ENCODE measurements around the gene DYDC2. TPM values are rescaled to one million over a fixed set of nuclear protein-coding genes. Genes with fewer than 3 reads are reported as not detected.
"Not testable (repeated sequence)": the region's sequence is repeated elsewhere in the genome, so short reads cannot be mapped to it uniquely, and the experiment has no call there.

DYDC2 gene
- total RNA-seq, 1 donor: not detected

- Histone ChIP-seq H2AFZ (ENCODE audit: low read length) (no peak overlapping the region), H3K79me2 (ENCODE audit: insufficient read depth, low read length) (no peaks in the 10 kb centered on the region), H3K4me1 (ENCODE audit: insufficient read depth, low read length) (no peaks in the 10 kb centered on the region), H3K9me3 (ENCODE audit: low read depth, low read length) (no peaks in the 10 kb centered on the region), H3K27me3 (ENCODE audit: insufficient read depth, low read length) (peaks cover 5% of the 10 kb centered on the region), H3K36me3 (ENCODE audit: insufficient read depth, low read length) (no peaks in the 10 kb centered on the region), H3K4me3 (ENCODE audit: insufficient read depth, low read length) (no peak overlapping the region), H3K27ac (ENCODE audit: low read depth, low read length) (no peak overlapping the region), H3K4me2 (ENCODE audit: insufficient read depth, low read length) (no peak overlapping the region), H4K20me1 (ENCODE audit: insufficient read depth, low read length) (no peaks in the 10 kb centered on the region)
- DNase-seq (ENCODE audit: insufficient read length, low spot score, missing footprints): no peak
- TF ChIP-seq CTCF (IDR thresholded peaks at IDR 0.05; ENCODE audit: extremely low read depth, low read depth, low read length): no peak
These were observed 6.3 kb upstream of the DYDC2 start for GRCh38 chr10:80350251-80350650.

GRCh38 chr10:80351220-80351619, 5.4 kb upstream of the DYDC2 start:
- no peak for TF ChIP-seq CTCF (IDR thresholded peaks at IDR 0.05; ENCODE audit: extremely low read depth, low read depth, low read length)
- no peak overlapping the region for H2AFZ ChIP-seq (ENCODE audit: low read length)
- H3K4me1 ChIP-seq (ENCODE audit: insufficient read depth, low read length): no peaks in the 10 kb centered on the region
- H3K27me3 ChIP-seq (ENCODE audit: insufficient read depth, low read length): peaks cover 15% of the 10 kb centered on the region
- H3K4me2 ChIP-seq (ENCODE audit: insufficient read depth, low read length): no peak overlapping the region
- no peak for DNase-seq (ENCODE audit: insufficient read length, low spot score, missing footprints)
- no peak overlapping the region for H3K27ac ChIP-seq (ENCODE audit: low read depth, low read length)
- no peaks in the 10 kb centered on the region for H4K20me1 ChIP-seq (ENCODE audit: insufficient read depth, low read length)
- no peaks in the 10 kb centered on the region for H3K36me3 ChIP-seq (ENCODE audit: insufficient read depth, low read length)
- H3K4me3 ChIP-seq (ENCODE audit: insufficient read depth, low read length): no peak overlapping the region
- H3K9me3 ChIP-seq (ENCODE audit: low read depth, low read length): no peaks in the 10 kb centered on the region
- no peaks in the 10 kb centered on the region for H3K79me2 ChIP-seq (ENCODE audit: insufficient read depth, low read length)

- Histone ChIP-seq H3K4me2 (ENCODE audit: insufficient read depth, low read length) (no peak overlapping the region), H3K9me3 (ENCODE audit: low read depth, low read length) (no peaks in the 10 kb centered on the region), H3K27ac (ENCODE audit: low read depth, low read length) (no peak overlapping the region), H4K20me1 (ENCODE audit: insufficient read depth, low read length) (no peaks in the 10 kb centered on the region), H2AFZ (ENCODE audit: low read length) (no peak overlapping the region), H3K36me3 (ENCODE audit: insufficient read depth, low read length) (no peaks in the 10 kb centered on the region), H3K27me3 (ENCODE audit: insufficient read depth, low read length) (peaks cover 24% of the 10 kb centered on the region), H3K4me3 (ENCODE audit: insufficient read depth, low read length) (no peak overlapping the region), H3K4me1 (ENCODE audit: insufficient read depth, low read length) (no peaks in the 10 kb centered on the region), H3K79me2 (ENCODE audit: insufficient read depth, low read length) (no peaks in the 10 kb centered on the region)
- TF ChIP-seq CTCF (IDR thresholded peaks at IDR 0.05; ENCODE audit: extremely low read depth, low read depth, low read length): no peak
- DNase-seq (ENCODE audit: insufficient read length, low spot score, missing footprints): no peak
These were observed 639 bp downstream of the DYDC2 start for GRCh38 chr10:80356989-80357850.

- Histone ChIP-seq H3K4me1 (ENCODE audit: insufficient read depth, low read length) (no peaks in the 10 kb centered on the region), H3K79me2 (ENCODE audit: insufficient read depth, low read length) (no peaks in the 10 kb centered on the region), H3K4me2 (ENCODE audit: insufficient read depth, low read length) (no peak overlapping the region), H2AFZ (ENCODE audit: low read length) (no peak overlapping the region), H3K36me3 (ENCODE audit: insufficient read depth, low read length) (no peaks in the 10 kb centered on the region), H4K20me1 (ENCODE audit: insufficient read depth, low read length) (no peaks in the 10 kb centered on the region), H3K9me3 (ENCODE audit: low read depth, low read length) (no peaks in the 10 kb centered on the region), H3K4me3 (ENCODE audit: insufficient read depth, low read length) (no peak overlapping the region), H3K27ac (ENCODE audit: low read depth, low read length) (no peak overlapping the region), H3K27me3 (ENCODE audit: insufficient read depth, low read length) (peaks cover 24% of the 10 kb centered on the region)
- TF ChIP-seq CTCF (IDR thresholded peaks at IDR 0.05; ENCODE audit: extremely low read depth, low read depth, low read length): no peak
- DNase-seq (ENCODE audit: insufficient read length, low spot score, missing footprints): no peak
These were observed 1.2 kb downstream of the DYDC2 start for GRCh38 chr10:80357851-80358125.

GRCh38 chr10:80358925-80359324, 2.3 kb downstream of the DYDC2 start:
- not testable (repeated sequence) for DNase-seq (ENCODE audit: insufficient read length, low spot score, missing footprints); H2AFZ ChIP-seq (ENCODE audit: low read length); H3K36me3 ChIP-seq (ENCODE audit: insufficient read depth, low read length); H4K20me1 ChIP-seq (ENCODE audit: insufficient read depth, low read length); H3K9me3 ChIP-seq (ENCODE audit: low read depth, low read length); H3K79me2 ChIP-seq (ENCODE audit: insufficient read depth, low read length); H3K4me3 ChIP-seq (ENCODE audit: insufficient read depth, low read length); H3K27ac ChIP-seq (ENCODE audit: low read depth, low read length); H3K4me2 ChIP-seq (ENCODE audit: insufficient read depth, low read length); H3K4me1 ChIP-seq (ENCODE audit: insufficient read depth, low read length)
- H3K27me3 ChIP-seq (ENCODE audit: insufficient read depth, low read length): peaks cover 26% of the 10 kb centered on the region
